Thyroid gland (tissue), 4 donors: Measurements from ENCODE around the gene ISLR. TPM values are rescaled to one million over a fixed set of nuclear protein-coding genes. Genes with fewer than 3 reads are reported as not detected.
A peak's percentile ranks its signal among the peaks of the same experiment; 100 is the strongest.

Experiments used
- DNase-seq, 2 donors: peaks; one replicate each; pipeline ENCODE4 v3.0.0-alpha.2; 2019
- H3K27ac ChIP-seq, 3 donors: fragments of 200-600 bp; sonication (generic); 1 replicate in 2 of 3; 2 replicates in 1 of 3; pipeline ENCODE4 v1.5.1; 2016 to 2019; ENCODE audit warnings: mild to moderate bottlenecking in 1 of 3, moderate library complexity in 1 of 3
- H3K27me3 ChIP-seq: fragments of 200-600 bp; sonication (generic); one replicate; pipeline ENCODE4 v1.5.1; 2019
- H3K36me3 ChIP-seq, 2 donors: fragments of 200-600 bp; sonication (generic); one replicate each; pipeline ENCODE4 v1.5.1; 2016 to 2019
- H3K4me1 ChIP-seq, 2 donors: fragments of 200-600 bp; sonication (generic); one replicate each; pipeline ENCODE4 v1.5.1; 2017 to 2019
- H3K4me3 ChIP-seq, 3 donors: fragments of 200-600 bp; sonication (generic); replicated peaks in 1 of 3; 1 replicate in 2 of 3; 2 replicates in 1 of 3; pipeline ENCODE4 v1.5.1; 2016; ENCODE audit warnings: mild to moderate bottlenecking in 1 of 3
- H3K9me3 ChIP-seq: fragments of 200-600 bp; sonication (generic); one replicate; pipeline ENCODE4 v1.5.1; 2017
- CTCF ChIP-seq, 6 experiments: fragments of 200-600 bp in 3 of 6; fragments of 450-650 bp in 3 of 6; sonication (generic) in 3 of 6; IDR thresholded peaks; one replicate each; pipeline ENCODE4 v1.5.1; 2016 to 2019; ENCODE audit warnings: antibody characterized with exemption in 6 of 6, mild to moderate bottlenecking in 2 of 6, inconsistent platforms in 1 of 6, moderate library complexity in 1 of 6
- POLR2A ChIP-seq, 2 donors: fragments of 450-650 bp; IDR thresholded peaks; one replicate each; pipeline ENCODE4 v1.6.1; 2017; ENCODE audit warnings: antibody characterized with exemption in 2 of 2, mild to moderate bottlenecking in 2 of 2, moderate library complexity in 1 of 2
- WGBS, 2 donors: methylation state at CpG; one replicate each; pipeline ENCODE4 v1.1.5; 2017; 5-methylcytosine and 5-hydroxymethylcytosine counted together
- intact Hi-C: fragments of 100-400 bp; cut with DNase I; formaldehyde crosslinking; loops from one replicate; pipeline ENCODE4 v1.15.1; 2023
- total RNA-seq, 4 donors: library from RNA; depleted of rRNA; stranded (reverse); fragments of >200 nt; gene quantifications; one replicate each; pipeline ENCODE4 v1.2.3, GENCODE V29; 2016

The ISLR gene
- total RNA-seq, 4 donors from 2014 or later: 90.8 to 151 (median 97.7) TPM

- Histone ChIP-seq H3K4me1 (peaks cover 19 to 36% of the 10 kb centered on the region in 2 donors), H3K4me3 (no peak overlapping the region), H3K27me3 (no peaks in the 10 kb centered on the region), H3K9me3 (no peaks in the 10 kb centered on the region), H3K27ac (peak overlapping the region in 2 of 3 donors; percentile 66 to 75), H3K36me3 (no peaks in the 10 kb centered on the region)
- peak in 1 of 2 donors; percentile 28 for DNase-seq
- WGBS, 2 donors: 82 to 84% methylated on average over 11 to 12 of the region's 16 CpGs
- no peak for TF ChIP-seq POLR2A (IDR thresholded peaks at IDR 0.05)
- peak in 1 of 6 experiments; percentile 2 for TF ChIP-seq CTCF (IDR thresholded peaks at IDR 0.05)
- intact Hi-C loops: no loop called here
These were observed 34.3 kb downstream of the ISLR start for GRCh38 chr15:74207652-74208440.

GRCh38 chr15:74208496-74208895 is 35.0 kb downstream of the ISLR start:
- no peak overlapping the region for H3K4me3 ChIP-seq
- no peak for DNase-seq
- H3K9me3 ChIP-seq: no peaks in the 10 kb centered on the region
- WGBS, 2 donors: 90 to 92% methylated on average over 6 of the region's 6 CpGs
- no peak overlapping the region for H3K27ac ChIP-seq
- no peaks in the 10 kb centered on the region for H3K36me3 ChIP-seq
- TF ChIP-seq CTCF (IDR thresholded peaks at IDR 0.05) (no peak), POLR2A (IDR thresholded peaks at IDR 0.05) (no peak)
- intact Hi-C loops: no loop called here
- H3K27me3 ChIP-seq: no peaks in the 10 kb centered on the region
- H3K4me1 ChIP-seq: peaks cover 19 to 36% of the 10 kb centered on the region in 2 donors

- TF ChIP-seq CTCF (IDR thresholded peaks at IDR 0.05) (no peak), POLR2A (IDR thresholded peaks at IDR 0.05) (no peak)
- intact Hi-C loops: no loop called here
- Histone ChIP-seq H3K27me3 (no peaks in the 10 kb centered on the region), H3K27ac (no peak overlapping the region), H3K4me1 (peaks cover 19 to 36% of the 10 kb centered on the region in 2 donors), H3K9me3 (no peaks in the 10 kb centered on the region), H3K36me3 (no peaks in the 10 kb centered on the region), H3K4me3 (no peak overlapping the region)
- no peak for DNase-seq
- WGBS, 2 donors: 63 to 72% methylated on average over 11 of the region's 11 CpGs
These were observed 35.5 kb downstream of the ISLR start for GRCh38 chr15:74208901-74209559.

- Histone ChIP-seq H3K27ac (no peak overlapping the region), H3K36me3 (no peaks in the 10 kb centered on the region), H3K27me3 (no peaks in the 10 kb centered on the region), H3K9me3 (no peaks in the 10 kb centered on the region), H3K4me3 (no peak overlapping the region), H3K4me1 (peaks cover 19 to 32% of the 10 kb centered on the region in 2 donors)
- 76% methylated on average over 5 of the region's 5 CpGs for WGBS, 2 donors
- TF ChIP-seq CTCF (IDR thresholded peaks at IDR 0.05) (no peak), POLR2A (IDR thresholded peaks at IDR 0.05) (no peak)
- DNase-seq: no peak
- intact Hi-C loops: no loop called here
These were observed 36.0 kb downstream of the ISLR start for GRCh38 chr15:74209560-74209958.
